ENCODE data around the gene PEAR1.

DNA sequence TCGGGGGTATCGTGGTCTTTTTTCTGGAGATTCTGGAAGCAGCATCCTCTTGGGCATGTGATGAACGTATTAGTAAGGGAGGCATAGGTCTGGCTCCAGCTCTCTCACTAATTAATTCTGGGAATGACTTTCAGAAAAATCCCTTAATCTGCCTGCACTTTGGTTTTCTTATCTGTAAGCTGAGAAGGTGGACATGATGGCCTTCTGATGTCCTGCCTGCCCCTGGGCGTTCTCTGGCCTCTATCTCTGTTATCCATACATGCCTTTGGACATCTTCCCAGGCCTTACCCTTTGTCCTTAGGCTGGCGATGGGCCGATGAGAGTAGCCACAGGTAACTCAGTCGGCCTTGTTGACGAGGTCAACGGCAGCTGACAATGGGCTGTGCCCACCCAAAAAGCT, 24.1 kb upstream of the PEAR1 start:
- TF ChIP-seq FOXK2 (IDR thresholded peaks at IDR 0.05): no peak
- no peak for TF ChIP-seq SP1 (IDR thresholded peaks at IDR 0.05)
- no peak for TF ChIP-seq BHLHE40 (IDR thresholded peaks at IDR 0.05; ENCODE audit: borderline replicate concordance)
- TF ChIP-seq FOXM1 (IDR thresholded peaks at IDR 0.05; ENCODE audit: borderline replicate concordance): no peak
- TF ChIP-seq HDGF (IDR thresholded peaks at IDR 0.05; ENCODE audit: borderline replicate concordance): no peak
- no peak for TF ChIP-seq SUZ12 (IDR thresholded peaks at IDR 0.05)
- TF ChIP-seq ZNF384 (IDR thresholded peaks at IDR 0.05): no peak
- no peak for TF ChIP-seq ELF4 (IDR thresholded peaks at IDR 0.05)
- no peak for TF ChIP-seq LEF1 (IDR thresholded peaks at IDR 0.05; ENCODE audit: borderline replicate concordance)
- no peak for TF ChIP-seq ARNT (IDR thresholded peaks at IDR 0.05)
- no peak for TF ChIP-seq FOXA1 (IDR thresholded peaks at IDR 0.05)
